Stimulated activated CD4-positive, alpha-beta T cell treated with anti-CD3 and anti-CD28 coated beads, Interleukin-4, amount 100 ng/mL, for 48 hours (primary cell): ENCODE results near the gene AFAP1L1.

ENCODE experiments used
- DNase-seq, 2 donors: peaks; one replicate each; pipeline ENCODE4 v3.0.0-alpha.2; 2020; ENCODE audit warnings: low read depth in 2 of 2

AFAP1L1 gene

GRCh38 chr5:149284501-149284900 is 12.8 kb downstream of the AFAP1L1 start:
- DNase-seq, result no peak

GRCh38 chr5:149285153-149285552 is 13.5 kb downstream of the AFAP1L1 start:
- no peak for DNase-seq

- DNase-seq, result no peak
Measured at GRCh38 chr5:149288436-149288835, 16.8 kb downstream of the AFAP1L1 start.

DNA sequence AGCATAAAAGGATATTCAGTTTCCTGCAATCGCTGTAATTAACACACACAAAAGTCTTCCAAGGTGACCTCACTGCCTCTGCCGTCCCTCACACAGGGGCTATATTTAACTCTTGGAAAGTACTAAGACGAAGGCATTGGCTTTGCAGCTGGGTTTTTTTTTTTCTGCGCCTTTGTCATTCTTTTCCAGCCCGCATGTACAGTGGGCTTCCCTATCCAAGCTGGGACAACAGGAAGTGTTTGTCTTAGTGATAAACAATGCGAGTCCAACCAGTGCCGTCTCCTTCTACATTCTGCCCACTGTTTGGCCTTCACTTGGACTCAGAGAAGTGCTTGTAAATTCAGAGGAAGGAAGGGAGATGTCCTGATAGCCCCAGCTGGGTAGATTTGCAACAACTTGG is 17.6 kb downstream of the AFAP1L1 start:
- no peak for DNase-seq

GRCh38 chr5:149294872-149295829 is 23.5 kb downstream of the AFAP1L1 start:
- DNase-seq, result no peak

- no peak for DNase-seq
Measured at GRCh38 chr5:149297340-149298025, 25.8 kb downstream of the AFAP1L1 start.

GRCh38 chr5:149298163-149298562 is 26.5 kb downstream of the AFAP1L1 start:
- DNase-seq, result no peak

- no peak for DNase-seq
Measured at GRCh38 chr5:149298842-149299404, 27.3 kb downstream of the AFAP1L1 start.

DNA sequence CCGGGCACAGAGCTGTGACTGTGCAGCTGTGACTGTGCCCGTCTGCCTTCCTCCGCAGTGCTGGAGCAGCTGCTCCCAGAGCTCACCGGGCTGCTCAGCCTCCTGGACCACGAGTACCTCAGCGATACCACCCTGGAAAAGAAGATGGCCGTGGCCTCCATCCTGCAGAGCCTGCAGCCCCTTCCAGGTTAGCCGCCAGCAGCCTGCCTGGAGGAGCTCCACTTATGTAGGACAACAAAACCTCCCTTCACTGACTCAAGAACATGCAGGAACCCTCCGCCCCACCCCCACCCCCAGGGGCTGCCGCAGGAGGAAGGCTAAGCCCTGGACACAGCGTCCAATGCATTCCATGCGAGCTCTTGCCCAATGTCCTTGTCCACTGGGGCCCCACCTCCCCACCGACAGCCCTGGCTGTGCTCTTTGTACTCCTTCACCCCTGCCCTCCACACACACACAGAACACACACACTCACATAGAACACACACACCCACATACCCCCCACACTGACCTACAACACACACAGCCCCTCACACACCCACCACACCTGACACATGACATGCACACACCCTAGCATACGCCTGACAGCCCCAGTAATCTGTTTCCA is 27.9 kb downstream of the AFAP1L1 start:
- DNase-seq, result no peak

DNA sequence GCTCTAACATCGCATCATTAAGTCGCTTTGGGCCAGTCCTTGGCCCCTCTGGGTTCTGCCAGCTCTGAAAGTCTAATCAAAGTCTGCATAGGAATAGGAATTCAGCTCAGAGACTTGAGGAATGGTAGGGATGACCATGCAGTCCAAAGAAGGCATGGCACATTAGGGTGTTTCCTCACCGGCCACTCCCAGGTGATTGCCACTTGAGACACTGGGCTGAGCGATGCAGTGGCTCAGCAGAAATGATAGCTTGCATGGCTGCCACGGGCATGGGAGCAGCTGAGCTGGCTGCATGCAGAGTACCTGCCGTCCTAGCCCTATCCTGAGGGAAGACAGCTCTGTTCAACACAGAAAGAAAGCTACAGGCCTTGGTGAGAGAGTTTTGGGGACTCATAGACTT is 28.8 kb downstream of the AFAP1L1 start:
- DNase-seq, result no peak

GRCh38 chr5:149301049-149301743 is 29.5 kb downstream of the AFAP1L1 start:
- DNase-seq, result no peak

GRCh38 chr5:149301744-149302380 is 30.2 kb downstream of the AFAP1L1 start:
- no peak for DNase-seq

GRCh38 chr5:149302641-149303040 is 31.0 kb downstream of the AFAP1L1 start:
- no peak for DNase-seq

DNA sequence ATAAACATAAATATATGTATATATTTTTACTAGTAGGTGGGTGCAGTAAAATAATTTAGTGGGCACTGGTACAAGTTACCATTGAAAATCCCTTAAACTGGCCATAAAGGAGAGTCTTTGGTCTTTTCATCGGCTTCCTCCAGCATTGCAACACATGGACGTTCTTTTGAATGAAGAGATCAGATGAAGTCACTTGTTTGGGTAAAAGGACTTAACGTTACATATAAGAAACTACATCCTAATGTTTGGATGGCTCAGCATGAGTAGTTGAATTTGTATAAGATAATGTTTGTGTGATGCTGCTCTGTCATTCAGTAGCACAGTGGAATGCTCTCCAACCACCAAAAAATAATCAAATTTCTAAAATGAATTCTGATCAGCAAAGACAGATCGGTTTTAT is 31.6 kb downstream of the AFAP1L1 start:
- DNase-seq, result no peak

- DNase-seq, result no peak
Measured at GRCh38 chr5:149304195-149305078, 32.8 kb downstream of the AFAP1L1 start.

DNA sequence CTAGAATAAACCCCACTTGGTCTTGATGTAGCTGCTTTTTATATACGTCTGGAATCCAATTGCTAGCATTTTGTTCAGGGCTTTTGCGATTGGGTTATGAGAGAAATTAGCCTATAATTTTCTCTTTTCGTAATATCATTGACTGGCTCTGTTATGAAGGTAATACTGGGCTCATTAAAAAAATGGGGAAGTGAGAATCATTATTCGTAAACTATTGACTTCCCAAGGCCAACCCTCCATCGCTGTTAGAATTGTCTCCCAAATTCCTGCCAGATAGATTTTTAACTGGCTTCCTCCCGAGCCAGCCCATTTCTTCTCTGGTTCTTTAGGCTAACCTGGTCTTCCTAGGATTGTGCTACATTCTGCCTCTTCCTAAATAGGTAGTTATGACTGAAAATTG is 37.7 kb downstream of the AFAP1L1 start:
- DNase-seq, result no peak

DNA sequence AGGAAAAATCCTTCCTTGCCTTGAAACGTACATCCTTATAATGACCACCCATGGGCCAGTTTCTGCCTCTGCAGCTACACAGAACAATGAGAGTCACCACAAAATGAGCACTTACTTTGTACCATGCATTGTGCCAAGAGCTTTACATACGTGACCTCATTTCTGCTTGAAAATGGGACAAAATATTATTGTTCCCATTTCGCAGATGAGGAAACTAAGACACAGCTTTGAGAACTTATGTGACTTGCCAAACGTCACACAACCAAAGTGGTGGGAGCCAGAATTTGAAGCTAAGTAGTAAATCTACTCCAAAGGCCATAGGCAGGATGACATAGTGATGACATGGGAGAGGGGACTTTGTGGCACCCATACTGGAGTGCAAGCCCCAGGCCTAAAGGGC is 38.8 kb downstream of the AFAP1L1 start:
- no peak for DNase-seq

- no peak for DNase-seq
Measured at GRCh38 chr5:149310947-149311658, 39.4 kb downstream of the AFAP1L1 start.

- DNase-seq, result no peak
Measured at GRCh38 chr5:149313151-149313841, 41.6 kb downstream of the AFAP1L1 start.
